ENCODE measurements around the gene CENPN. TPM values are rescaled to one million over a fixed set of nuclear protein-coding genes. Genes with fewer than 3 reads are reported as not detected.

Gene CENPN
- total RNA-seq, 6 experiments from 2014 or later = 6.6 to 11.4 (median 7.9) TPM

DNA sequence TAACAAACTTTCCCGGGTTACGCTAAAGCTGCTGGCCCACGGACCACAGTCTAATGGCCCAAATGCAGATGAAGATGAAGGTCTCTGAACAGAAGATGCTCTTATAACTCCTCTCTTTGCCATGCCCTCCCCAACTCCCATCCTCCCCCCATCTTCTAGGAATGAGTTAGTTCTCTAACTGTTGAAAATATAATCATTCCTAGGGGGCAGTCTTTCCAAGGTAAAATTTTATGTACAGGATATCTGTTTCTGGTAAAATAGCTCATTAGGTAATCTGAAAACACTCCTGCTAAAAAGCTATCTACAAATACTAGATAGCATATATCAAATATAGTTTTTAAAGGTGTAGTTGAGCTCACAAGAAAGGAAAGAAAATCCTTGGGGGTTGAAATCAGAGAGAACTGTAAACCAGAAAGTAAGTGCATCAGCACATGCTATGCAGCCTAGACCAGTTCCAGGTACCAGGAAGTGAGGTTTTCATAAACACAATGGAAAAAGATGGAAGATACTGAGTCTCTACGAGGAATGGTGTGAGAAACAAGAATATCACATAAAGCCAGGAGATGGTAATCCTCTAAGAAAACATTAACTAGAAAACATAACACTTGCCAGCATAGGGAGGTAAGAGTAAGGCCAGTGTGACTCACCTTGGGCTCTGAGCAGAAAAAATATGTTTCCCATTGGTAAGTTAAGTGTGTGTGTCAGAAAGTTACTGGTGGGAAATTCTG lies 38.5 kb upstream of the CENPN start:
- TF ChIP-seq, protein P1, sequence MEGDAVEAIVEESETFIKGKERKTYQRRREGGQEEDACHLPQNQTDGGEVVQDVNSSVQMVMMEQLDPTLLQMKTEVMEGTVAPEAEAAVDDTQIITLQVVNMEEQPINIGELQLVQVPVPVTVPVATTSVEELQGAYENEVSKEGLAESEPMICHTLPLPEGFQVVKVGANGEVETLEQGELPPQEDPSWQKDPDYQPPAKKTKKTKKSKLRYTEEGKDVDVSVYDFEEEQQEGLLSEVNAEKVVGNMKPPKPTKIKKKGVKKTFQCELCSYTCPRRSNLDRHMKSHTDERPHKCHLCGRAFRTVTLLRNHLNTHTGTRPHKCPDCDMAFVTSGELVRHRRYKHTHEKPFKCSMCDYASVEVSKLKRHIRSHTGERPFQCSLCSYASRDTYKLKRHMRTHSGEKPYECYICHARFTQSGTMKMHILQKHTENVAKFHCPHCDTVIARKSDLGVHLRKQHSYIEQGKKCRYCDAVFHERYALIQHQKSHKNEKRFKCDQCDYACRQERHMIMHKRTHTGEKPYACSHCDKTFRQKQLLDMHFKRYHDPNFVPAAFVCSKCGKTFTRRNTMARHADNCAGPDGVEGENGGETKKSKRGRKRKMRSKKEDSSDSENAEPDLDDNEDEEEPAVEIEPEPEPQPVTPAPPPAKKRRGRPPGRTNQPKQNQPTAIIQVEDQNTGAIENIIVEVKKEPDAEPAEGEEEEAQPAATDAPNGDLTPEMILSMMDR (IDR thresholded peaks at IDR 0.05) = peak in 2 of 4 donors; percentile 24 to 33
- no peak for TF ChIP-seq POLR2A (IDR thresholded peaks at IDR 0.05)
- Histone ChIP-seq H3K4me1 (peaks cover 0 to 8% (median under 1%) of the 10 kb centered on the region in 4 donors), H3K27me3 (no peaks in the 10 kb centered on the region), H3K9me3 (no peaks in the 10 kb centered on the region), H3K36me3 (no peaks in the 10 kb centered on the region), H3K4me3 (no peak overlapping the region), H3K27ac (peak overlapping the region in 2 of 3 donors; percentile 10 to 13)
- ATAC-seq = peak; percentile 74 to 96 (median 80)
- intact Hi-C loops (cut with DNase I) = no loop called here
- no peak for DNase-seq
- 20% methylated on average over 1 of the region's 4 CpGs for WGBS (ENCODE audit: insufficient coverage, low coverage, low lambda C conversion rate, missing lambda C conversion rate)

DNA sequence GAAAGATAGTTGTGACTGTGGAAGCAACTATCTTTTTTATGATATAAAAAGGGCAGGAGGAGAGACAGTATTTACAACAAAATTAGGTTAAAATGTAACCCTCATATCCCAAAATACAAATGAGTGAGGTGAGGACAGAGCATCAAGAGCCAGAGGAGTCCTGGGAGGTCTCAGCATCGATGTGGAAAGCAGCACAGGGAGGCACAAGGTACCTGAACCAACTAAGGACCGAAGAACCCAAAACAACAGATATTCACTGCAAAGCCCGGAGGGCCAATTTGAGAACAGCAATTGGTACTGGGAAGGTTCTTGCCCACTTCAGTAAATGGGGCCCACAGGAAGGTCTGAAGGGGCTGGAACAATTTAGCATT lies 37.9 kb upstream of the CENPN start:
- no peaks in the 10 kb centered on the region for H3K27me3 ChIP-seq
- no peak for DNase-seq
- no peak overlapping the region for H3K4me3 ChIP-seq
- WGBS (ENCODE audit: insufficient coverage, low coverage, low lambda C conversion rate, missing lambda C conversion rate) = 100% methylated on average over 3 of the region's 3 CpGs
- ATAC-seq = peak in 2 of 4 donors; percentile 11 to 12
- no peaks in the 10 kb centered on the region for H3K36me3 ChIP-seq
- H3K4me1 ChIP-seq = peaks cover 0 to 14% (median 3%) of the 10 kb centered on the region in 4 donors
- intact Hi-C loops (cut with DNase I) = no loop called here
- peak overlapping the region in 2 of 3 donors; percentile 10 to 13 for H3K27ac ChIP-seq
- H3K9me3 ChIP-seq = no peaks in the 10 kb centered on the region
- TF ChIP-seq POLR2A (IDR thresholded peaks at IDR 0.05) = no peak
- TF ChIP-seq, protein P1 (IDR thresholded peaks at IDR 0.05) = no peak

DNA sequence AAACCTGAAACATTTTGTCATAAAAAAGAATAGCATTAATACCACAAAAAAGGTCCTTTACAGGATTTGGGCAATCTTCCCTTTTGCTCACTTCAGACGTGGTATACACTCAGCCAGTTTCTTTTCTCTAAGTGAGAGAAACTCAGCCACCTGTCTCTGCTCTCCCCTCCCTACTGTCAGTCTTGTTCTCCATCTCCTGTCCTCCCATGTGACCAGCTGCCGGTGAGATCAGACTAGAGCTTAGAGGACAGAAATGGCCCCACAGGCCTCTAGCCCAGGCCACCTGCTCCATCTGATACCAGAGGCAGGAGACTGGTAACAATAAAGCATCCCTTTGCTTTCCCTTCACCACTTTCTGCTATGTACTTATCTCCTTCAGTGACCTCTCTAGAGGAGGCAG lies 35.2 kb upstream of the CENPN start:
- 73% methylated on average over 2 of the region's 2 CpGs for WGBS (ENCODE audit: insufficient coverage, low coverage, low lambda C conversion rate, missing lambda C conversion rate)
- Histone ChIP-seq H3K27ac (no peak overlapping the region), H3K36me3 (no peaks in the 10 kb centered on the region), H3K4me3 (no peak overlapping the region), H3K4me1 (peaks cover 0 to 37% (median 13%) of the 10 kb centered on the region in 4 donors), H3K27me3 (no peaks in the 10 kb centered on the region), H3K9me3 (no peaks in the 10 kb centered on the region)
- intact Hi-C loops (cut with DNase I) = no loop called here
- no peak for TF ChIP-seq POLR2A (IDR thresholded peaks at IDR 0.05)
- TF ChIP-seq, protein P1 (IDR thresholded peaks at IDR 0.05) = no peak
- DNase-seq (no peak), ATAC-seq (no peak)

DNA sequence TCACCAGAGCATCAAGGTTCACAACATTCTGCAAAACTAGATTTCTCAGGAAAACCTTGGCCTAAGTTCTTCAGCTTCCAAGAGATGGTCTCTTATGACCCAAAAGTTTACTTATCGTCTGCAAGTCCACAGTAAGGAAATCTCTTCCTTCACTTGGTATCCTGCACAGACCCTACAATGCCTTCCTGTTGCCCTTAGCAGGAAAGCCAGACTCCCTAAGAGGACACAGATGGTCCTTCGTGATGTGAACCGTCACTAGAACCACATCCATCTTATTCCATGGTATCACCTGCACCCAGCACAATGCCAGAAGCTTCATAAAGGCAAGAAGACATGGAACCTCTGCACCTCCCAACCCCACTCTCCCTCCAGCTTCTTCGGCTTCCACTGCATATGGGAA lies 34.4 kb upstream of the CENPN start:
- WGBS (ENCODE audit: insufficient coverage, low coverage, low lambda C conversion rate, missing lambda C conversion rate) = 79% methylated on average over 4 of the region's 4 CpGs
- no peak for TF ChIP-seq POLR2A (IDR thresholded peaks at IDR 0.05)
- H3K36me3 ChIP-seq = no peaks in the 10 kb centered on the region

DNA sequence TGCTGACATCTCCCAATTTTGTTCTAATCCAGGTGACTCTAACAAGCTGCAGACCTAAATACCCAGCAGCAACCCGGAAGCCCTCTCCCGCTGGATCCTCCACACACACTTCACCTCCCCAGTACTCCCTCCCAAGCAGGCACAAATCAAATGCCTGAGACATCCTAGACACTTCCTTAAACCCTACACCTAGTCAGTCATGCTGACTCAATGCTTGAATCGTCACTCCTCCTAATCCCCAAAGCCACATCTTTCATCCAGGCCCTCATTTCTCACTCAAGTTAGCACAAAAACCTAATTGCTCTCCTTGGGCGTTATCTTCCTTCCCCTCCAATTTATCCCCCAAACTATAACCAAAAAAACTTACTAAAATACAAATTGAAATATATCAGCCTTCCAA lies 33.0 kb upstream of the CENPN start:
- H3K36me3 ChIP-seq = no peaks in the 10 kb centered on the region
- DNase-seq = no peak
- H3K9me3 ChIP-seq = no peaks in the 10 kb centered on the region
- ATAC-seq = no peak
- H3K4me1 ChIP-seq = peaks cover 0 to 36% (median 15%) of the 10 kb centered on the region in 4 donors
- H3K4me3 ChIP-seq = no peak overlapping the region
- intact Hi-C loops (cut with DNase I) = no loop called here
- no peaks in the 10 kb centered on the region for H3K27me3 ChIP-seq
- peak overlapping the region in 1 of 3 donors; percentile 59 for H3K27ac ChIP-seq
- TF ChIP-seq POLR2A (IDR thresholded peaks at IDR 0.05) = no peak
- TF ChIP-seq, protein P1 (IDR thresholded peaks at IDR 0.05) = no peak
- WGBS (ENCODE audit: insufficient coverage, low coverage, low lambda C conversion rate, missing lambda C conversion rate) = 87% methylated on average over 3 of the region's 4 CpGs

More for the DNA sequence above, 34.4 kb upstream of the CENPN start:
- Histone ChIP-seq H3K27me3 (no peaks in the 10 kb centered on the region), H3K9me3 (no peaks in the 10 kb centered on the region), H3K27ac (no peak overlapping the region), H3K4me3 (no peak overlapping the region), H3K4me1 (peaks cover 0 to 37% (median 14%) of the 10 kb centered on the region in 4 donors)
- DNase-seq = no peak
- intact Hi-C loops (cut with DNase I) = no loop called here
- no peak for ATAC-seq
